NCI-H2107 treated with DMSO at 0.1 percent for 48 hours (cell line): ENCODE measurements around the gene CATSPER4.
"Not testable (repeated sequence)": the region's sequence is repeated elsewhere in the genome, so short reads cannot be mapped to it uniquely, and the experiment has no call there.

ENCODE experiments used
- DNase-seq: peaks from one replicate; lab custom pipeline; 2025; ENCODE audit not compliant: unreplicated experiment; lab: John Stamatoyannopoulos, UW

Gene CATSPER4

DNA sequence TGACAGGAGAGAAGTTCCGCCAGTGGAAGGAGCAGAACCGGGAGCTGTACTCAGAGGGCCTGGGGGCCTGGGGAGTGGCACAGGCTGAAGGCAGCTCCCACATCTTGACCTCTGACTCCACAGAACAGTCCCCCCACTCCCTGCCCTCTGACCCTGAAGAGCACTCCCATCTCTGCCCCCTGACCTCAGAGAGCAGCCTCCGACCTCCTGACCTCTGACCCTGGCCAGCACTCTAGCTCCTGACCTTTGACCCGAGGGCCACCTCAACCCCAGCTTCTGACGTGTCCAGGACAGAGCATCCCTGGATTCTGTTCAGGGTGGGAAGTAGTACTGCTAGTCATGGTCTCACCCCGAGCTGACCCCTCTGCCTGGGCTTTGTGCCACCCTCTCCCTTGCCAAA lies 1.1 kb upstream of the CATSPER4 start:
- no peak for DNase-seq

DNA sequence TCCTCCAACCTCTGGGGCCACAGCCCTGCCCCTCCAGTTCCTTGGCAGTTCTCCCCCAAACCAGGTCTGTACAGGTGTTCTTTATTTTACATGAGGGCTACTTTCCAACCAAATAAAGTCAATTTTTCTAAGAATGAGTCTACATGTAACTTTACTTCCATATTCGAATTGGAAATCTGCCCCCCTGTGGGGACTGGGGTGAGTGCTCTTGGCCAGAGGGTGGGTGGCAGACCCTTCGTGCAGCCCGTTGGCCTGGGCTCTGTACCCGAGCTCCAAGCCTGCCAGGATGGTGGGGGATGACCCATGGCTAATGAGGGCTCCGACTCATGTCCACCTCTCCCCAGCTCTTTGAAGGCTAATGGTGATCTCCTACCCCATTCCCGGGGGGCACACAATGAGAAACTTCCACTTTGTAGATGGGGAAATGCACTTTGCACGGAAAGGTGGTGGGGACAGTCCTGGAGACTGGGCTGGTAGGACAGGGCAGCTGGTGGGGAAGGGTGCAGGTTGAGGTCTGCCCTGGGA lies 589 bp upstream of the CATSPER4 start:
- DNase-seq = no peak

DNA sequence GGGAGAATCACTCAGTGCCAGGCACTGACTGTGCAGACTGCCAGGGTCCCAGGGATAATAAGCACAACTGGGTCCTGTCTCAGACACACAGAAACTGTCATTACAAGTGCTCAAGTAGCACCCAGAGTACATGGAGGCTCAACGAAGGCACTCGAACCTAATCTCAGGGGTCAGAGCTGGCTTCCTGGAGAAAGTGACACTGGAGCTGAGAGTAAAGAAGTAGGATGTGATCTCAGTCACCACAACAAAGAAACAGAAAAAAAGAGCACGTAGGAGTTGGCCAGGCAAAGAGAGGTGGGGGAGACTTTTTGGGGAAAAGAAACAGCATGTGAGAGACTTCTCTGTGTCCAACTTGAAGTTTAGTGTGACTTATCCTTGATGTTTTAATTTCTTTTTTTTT lies 1.3 kb downstream of the CATSPER4 start:
- DNase-seq = no peak

DNA sequence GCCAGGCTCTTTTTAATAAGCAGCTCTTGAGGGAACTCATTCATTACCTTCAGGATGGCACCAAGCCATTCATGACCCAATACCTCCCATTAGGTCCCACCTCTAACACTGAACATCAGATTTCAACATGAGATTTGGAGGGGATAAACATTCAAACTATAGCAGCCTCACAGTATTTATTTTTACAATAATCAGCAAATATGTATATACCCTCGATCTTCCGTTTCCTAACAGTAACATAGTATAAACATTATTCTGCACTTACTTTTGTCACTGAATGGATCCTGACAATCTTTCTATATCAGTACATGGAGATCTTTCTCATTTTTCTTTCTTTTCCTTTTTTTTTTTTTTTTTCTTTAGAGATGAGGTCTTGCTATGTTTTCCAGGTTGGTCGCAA lies 5.4 kb downstream of the CATSPER4 start:
- DNase-seq = no peak

DNA sequence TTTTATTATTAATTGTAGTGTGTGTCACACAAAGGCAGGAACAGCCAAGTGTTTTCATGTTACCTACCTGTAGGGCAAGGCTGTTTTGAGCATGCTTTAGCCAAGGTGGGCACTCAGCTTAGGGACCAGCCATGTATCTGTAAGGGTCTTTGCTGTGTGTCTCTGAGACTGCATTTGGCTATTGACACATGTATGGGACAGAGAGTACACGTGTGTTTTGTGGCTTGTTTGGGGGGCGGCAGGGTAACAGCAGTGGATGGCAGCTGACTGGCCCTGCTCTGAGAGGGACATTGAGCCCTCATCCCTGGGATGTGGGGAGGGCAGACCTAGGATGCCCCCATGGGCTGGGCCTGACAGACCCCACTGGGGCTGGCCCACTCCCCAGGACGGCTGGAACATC lies 6.9 kb downstream of the CATSPER4 start:
- DNase-seq = no peak

DNA sequence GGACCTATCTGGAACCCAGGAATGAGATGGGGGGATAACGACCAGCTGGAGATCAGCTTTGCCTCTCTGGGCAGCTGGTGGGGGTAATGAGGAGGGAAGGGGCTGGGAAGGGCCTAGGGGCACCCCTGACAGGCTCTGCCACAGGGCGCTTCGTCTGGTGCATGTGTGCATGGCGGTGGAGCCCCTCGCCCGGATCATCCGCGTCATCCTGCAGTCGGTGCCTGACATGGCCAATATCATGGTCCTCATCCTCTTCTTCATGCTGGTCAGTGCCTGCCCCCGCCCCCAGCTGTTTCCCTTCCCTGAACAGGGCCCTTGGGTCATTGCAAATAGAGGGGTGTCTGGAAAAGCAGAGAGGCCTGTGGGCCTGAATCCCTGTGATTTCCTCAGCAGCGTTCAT lies 7.4 kb downstream of the CATSPER4 start:
- DNase-seq = no peak

DNA sequence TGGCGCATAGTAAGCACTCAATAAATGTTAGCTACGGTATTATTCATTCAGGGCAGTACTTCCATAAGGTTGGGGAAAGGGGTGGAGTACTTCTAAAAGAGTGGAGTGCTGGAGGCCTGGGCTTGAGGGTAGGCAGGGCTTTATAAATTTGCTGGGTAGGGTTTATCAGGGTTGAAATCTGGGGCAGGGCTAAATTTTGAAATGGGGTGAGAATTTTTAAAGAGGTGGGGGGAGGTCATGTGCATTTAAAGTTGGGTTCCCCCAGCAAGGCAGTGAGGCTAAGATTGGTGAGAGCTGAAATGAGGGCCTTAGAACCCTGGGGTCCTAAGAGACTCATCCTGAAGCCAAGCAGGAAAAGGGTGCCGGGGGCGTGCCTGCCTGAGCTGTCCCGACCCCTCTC lies 10.0 kb downstream of the CATSPER4 start:
- DNase-seq = no peak

DNA sequence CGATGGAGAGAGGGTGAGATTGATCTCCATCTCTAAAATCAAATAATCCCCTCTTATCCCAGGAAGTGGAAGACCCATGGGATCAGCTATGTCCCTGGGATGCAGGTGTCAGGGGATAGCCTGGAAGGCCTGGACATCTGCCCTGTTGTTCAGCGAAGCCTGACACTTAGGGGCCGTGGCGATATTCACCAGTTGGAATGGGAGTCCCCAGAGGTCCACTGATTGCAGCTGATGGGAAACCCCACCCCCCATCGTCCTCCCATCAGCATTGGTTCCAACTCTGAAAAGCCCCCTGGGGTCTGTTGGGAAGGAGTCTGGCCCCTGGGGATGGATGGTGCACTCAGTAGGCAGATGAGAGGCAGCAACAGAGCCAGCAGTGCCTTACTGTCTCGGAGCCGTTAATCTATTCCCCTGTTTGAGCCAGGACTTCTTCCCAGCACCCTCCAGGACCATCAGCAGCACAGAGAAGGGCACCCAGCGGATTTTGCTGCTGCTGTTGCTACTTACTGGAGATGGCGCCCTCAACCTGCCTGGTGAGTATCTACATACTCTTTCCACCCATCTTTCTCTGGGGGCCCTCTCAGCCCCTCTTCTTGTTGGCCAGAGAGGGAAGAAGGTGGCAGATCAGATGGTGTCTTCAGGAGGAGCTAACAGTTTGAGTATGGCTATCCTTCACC lies 13.4 kb downstream of the CATSPER4 start:
- DNase-seq = no peak

DNA sequence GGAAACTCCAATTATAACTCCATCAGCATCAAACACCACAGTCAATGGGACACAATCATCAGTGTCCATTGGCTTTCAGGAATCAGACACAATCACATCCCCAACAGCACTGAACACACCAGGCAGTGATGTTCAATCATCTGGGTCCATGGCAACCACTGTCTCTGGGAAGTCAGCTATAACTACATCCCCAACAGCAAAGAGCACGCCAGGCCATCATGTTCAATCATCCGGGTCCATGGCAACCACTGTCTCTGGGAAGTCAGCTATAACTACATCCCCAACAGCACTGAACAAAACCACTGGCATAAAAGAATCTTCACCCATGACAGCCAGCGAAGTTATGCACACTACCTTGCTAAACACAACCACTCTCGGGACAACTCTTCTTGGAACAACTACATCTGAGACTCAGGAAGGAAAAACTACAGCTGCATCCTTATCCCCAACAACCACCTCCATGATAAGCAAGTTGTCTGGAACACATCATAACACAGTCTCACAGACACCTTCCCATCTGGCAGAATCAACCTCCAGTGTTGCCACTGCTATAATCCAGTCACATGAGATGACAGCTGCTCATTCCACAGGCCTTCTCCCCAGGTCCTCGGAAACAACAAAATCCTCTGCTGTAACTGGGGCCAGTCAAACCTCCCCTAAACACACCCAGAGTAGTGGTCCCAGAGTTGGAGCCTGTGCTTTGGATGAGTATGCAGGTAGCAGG lies 19.9 kb downstream of the CATSPER4 start:
- no peak for DNase-seq

DNA sequence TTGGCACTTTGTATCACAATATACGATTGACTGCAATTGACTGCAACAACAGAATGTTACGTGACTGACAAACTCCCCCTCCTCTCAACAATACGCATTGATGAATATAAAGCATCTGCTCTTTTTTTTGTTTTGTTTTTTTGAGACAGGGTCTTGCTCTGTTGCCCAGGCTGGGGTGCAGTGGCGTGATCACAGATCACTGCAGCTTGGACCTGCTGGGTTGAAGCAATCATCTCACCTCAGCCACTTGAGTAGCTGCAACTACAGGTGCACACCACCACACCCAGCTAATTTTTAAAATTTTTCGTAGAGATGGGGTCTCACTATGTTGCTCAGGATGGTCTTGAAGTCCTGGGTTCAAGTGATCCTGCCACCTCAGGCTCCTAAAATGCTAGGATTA lies 22.3 kb downstream of the CATSPER4 start:
- no peak for DNase-seq

DNA sequence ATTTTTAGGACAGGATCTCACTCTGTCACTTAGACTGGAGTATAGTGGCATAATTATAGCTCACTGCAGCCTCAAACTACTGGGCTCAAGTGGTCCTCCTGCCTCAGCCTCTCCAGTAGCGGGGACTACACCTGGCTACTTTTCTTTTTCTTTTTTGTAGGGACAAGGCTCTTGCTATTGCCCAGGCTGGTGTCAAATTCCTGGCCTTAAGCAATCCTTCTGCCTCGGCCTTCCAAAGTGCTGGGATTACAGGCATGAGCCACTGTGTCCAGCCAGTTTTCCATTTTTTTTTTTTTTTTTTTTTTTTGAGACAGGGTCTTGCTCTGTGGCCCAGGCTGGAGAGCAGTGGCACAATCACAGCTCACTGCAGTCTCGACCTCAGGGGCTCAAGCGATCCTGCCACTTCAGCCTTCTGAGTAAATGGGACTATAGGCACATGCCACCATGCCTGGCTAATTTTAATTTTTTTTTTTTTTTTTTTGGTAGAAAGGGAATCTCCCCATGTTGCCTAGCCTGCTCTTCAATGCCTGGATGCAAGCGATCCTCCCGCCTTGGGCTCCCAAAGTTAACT lies 23.0 kb downstream of the CATSPER4 start:
- DNase-seq = no peak

DNA sequence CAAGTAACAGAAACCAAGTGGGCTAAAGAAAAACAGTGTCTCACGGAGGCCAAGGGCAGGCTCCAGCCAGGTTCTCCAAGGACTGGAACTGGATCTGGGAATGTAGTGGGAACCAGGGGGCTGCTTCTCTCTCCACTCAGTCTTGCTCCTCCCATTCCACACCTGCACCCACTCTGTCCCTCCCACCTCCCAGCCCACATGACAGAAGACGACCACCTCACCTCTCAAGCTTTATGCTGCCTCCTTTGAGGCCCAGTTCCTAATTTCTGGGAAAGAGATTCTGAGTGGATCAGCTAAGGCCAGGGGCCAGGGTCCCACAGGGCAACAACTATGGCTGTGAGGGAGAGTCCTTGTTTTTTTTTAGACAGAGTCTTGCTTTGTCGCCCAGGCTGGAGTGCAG lies 24.8 kb downstream of the CATSPER4 start:
- DNase-seq = no peak

DNA sequence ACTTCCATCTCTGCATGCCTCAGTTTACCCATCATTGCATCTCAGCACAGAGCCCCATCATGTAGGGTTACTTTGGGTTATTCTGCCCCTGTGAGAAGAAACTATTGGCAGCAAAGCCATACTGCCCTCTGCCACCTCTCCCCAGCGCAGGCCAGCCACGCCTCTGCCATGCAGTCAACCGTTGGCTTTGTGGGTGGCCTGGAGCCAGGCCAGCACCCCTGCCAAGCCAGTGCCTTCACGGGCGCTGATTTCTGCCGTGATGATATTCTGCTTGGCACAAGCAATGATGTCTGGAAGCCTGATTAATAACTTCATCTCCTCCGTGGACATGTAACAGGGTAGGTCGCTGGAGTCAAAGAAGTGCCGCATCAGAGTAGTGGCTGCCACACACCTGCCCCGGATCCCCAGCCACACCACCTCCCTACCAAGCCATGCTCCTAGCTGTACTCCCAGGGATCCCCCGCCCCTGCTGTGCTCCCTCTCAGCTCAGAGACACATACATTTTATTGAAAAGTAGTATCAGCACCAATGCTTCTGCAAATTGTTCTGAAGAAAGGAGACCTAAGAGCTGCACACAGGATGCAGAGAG lies 28.6 kb downstream of the CATSPER4 start:
- peak; percentile 15 for DNase-seq

DNA sequence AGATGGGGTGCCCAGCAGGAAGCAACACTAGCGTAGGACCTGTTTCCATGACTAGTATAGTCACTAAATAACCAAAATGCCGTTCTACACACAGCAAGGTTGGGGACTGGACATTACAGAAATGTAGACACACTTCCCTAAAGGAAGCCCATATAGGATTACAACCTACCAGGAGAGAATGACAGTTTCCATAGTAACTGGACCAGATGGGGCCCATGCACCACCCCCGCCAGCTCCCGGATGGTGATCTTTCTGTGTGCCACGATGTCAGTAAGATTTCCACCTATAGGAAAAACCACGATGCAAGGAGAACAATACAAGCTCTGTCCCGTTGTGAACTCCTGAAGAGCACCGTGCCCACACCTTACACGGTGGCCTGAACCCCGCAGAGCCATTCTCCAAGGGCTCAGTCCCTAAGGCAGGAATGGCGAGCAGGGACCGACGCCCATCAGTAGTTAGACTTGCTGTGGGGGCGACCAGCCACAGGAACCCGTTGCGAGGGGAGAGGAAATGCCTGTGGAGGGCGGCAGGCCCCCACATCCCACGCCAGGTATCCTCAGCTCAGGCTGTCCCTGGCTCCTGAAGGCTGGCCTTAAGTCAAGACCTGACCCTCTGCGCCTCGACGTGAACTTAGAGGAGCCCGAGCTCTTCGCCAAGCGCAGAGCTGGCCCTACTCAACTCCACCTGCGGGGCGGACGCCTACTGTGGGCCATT lies 30.0 kb downstream of the CATSPER4 start:
- no peak for DNase-seq

DNA sequence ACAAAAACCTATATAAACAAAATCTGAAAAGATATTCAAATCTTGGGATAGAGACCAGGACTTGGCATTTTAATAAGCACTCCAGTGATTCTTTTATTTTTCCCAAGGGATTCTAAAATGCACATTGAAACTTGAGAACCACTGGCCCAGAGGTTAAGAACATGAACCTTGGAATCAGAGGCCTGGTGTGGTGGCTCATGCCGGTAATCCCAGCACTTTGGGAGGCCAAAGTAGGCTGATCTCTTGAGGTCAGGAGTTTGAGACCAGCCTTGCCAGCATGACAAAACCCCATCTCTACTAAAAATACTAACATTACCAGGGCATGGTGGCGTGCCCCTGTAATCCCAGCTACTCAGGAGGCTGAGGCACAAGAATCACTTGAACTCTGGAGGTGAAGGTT lies 30.7 kb downstream of the CATSPER4 start:
- DNase-seq = no peak

DNA sequence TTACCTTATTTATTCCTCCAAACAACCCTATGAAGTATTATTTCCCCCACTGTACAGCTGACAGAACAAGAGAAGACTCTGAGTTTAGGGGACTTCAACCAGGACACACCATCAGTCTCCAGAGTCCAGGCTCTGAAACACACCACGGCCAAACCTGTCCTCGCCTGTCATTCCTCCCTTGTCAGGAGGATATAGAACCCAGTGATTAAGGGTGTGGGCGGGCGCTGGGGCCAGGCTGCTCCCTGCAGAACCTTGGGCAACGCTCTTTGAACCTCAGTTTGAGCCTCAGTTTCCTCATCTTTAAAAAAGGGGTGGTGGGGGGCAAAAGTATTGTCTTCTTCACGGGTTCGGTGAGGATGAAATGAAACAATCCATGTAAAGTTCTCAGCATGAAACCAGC lies 34.2 kb downstream of the CATSPER4 start:
- no peak for DNase-seq

DNA sequence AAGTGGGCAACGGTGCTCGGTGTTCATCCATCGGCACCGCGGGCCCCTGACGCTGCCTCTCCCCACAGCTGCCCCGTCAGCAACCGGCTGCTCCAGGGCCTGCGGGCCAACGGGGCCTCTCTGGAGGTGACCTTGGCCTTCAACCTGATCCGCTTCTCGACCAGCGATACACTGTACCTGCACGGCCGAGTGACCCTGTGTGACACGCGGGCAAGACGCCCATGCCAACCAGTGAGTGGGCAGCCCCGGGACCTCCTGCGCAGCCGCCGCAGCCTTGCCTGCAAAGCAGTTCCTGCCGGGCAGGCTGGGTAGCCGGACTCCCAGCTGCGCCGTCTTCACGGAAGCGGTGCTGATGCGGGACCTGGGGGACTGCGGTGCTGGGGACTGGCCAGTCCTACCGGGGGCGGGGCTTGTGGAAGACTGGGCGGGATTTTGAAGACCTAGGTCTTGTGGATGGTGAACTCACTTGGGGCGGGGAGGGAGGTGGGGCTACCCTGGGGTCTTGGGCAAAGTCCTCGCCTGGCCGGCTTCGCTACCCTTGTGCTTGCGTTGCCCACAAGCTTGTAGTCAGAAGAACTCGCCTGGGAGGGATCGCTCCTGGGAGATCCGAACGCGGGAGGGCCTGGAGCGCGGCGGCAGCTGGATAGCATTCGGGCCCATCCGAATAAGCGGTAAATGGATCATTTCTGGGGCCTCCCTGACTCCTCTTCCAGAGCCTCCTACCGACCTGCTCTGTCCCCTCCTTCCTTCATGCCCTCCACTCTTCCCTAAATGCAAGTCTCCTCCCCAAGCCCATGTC lies 34.8 kb downstream of the CATSPER4 start:
- no peak for DNase-seq

DNA sequence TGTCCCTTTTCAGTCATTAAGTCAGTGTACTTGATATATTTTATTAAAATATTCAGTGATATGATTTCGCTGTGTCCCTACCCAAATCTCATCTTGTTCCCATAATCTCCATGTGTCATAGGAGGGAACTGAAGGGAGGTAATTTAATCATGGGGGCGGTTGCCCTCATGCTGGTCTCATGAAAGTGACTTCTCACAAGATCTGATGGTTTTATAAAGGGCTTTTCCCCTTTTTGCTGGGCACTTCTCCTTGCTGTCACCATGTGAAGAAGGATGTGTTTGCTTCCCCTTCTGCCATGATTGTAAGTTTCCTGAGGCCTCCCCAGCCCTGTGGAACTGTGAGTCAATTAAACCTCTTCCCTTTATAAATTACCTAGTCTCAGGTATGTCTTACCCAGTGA lies 40.3 kb downstream of the CATSPER4 start:
- DNase-seq = not testable (repeated sequence)

DNA sequence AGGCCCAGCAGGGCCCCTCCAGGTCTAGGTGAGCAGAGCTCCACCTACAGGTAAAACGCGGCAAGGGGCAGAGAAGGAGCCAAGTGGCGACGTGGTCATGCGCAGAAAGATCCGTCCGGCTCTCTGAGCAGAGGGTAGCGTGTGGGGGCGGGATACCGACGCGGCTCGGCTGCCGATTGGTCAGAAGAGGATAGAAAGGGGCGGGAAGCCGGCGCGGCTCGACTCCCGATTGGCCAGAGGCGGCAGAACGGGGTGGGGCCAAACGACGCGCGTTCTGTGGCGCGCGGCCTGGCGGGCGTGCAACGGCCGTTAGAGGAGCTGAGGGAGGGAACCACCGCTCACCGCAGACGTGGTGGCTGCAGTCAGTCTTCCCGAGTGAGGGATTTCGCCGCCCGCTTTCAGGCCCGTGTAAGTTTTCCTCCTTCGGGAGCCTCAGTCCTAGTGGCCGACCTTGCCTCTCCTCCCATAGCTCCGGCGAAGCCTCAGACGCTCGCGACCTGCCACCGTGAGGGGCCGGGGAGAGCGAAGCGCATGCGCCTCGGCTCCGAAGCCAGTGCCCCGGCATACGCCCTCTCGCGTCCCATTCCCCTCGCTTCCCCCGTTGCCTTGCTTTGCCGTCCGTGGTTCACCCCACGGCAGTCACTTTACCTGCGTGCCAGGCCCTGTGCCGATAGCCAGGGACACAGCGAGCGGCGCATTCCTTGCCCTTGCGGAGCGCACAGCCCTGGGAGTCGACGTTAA lies 43.7 kb downstream of the CATSPER4 start, which contains the start of gene CEP85:
CEP85 (plus strand) TSS at position 298 of the 741 bp plus-strand sequence. CDS start 5,584 bp downstream, outside the sequence.
- DNase-seq = peak; percentile 99
